SK-MEL-5 (cell line): Measurements from ENCODE around the gene ARHGAP25. TPM values are rescaled to one million over a fixed set of nuclear protein-coding genes. Genes with fewer than 3 reads are reported as not detected.

Experiments
- DNase-seq: peaks from one replicate; pipeline ENCODE4 v3.0.0-alpha.2; 2016; ENCODE audit warnings: low read depth, low spot score
- in situ Hi-C: cut with HindIII; loops from 2 replicates; pipeline ENCODE4 v1.10.0; 2016; ENCODE audit warnings: low sequenced_read_pairs, high pct_unique_total_duplicates, low pct_unique_long_range_greater_than_20kb
- total RNA-seq: library from RNA; depleted of rRNA; stranded (reverse); fragments of >200 nt; shearing (Covaris generic); gene quantifications from 2 replicates; pipeline ENCODE4 v1.2.3, GENCODE V29; 2014

The ARHGAP25 gene
- total RNA-seq, 1 experiment from 2014 or later = 0.26 TPM

GRCh38 chr2:68714866-68715265 lies 19.7 kb upstream of the ARHGAP25 start:
- in situ Hi-C loops = no loop called here
- DNase-seq = peak; percentile 46

DNA sequence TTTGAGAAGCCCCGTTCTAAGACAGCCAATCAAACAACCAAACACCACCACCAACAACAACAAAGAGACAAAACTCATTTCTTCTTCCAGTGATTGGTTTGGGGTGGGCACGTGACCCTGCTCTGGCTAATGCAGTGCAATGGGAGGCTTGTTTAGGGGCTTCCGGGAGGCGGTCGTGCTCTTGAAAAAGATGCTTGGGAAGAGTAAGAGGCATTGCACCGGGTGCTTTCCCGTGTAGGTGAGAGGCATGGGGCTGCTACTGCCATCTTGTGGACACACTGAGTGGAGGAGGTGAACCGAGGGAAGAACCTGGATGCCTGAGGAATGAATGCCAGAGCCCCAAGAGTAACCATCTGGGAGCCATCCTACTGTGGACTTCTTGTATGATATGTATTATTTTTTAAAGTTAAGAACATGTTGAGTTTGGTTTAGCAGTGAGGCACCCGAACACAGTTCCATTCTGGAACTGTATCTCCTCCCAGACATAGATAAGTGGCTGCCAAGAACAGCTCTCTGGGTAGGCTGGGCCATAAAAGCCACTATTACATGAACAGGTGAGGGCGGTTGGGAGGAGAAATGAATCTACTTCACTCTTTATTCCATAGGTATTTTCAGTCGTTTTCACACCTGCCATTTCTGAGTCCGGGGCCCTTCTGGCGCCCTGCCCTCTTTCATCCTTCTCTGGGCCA lies 19.1 kb upstream of the ARHGAP25 start:
- DNase-seq = peak; percentile 87
- in situ Hi-C loops = no loop called here

DNA sequence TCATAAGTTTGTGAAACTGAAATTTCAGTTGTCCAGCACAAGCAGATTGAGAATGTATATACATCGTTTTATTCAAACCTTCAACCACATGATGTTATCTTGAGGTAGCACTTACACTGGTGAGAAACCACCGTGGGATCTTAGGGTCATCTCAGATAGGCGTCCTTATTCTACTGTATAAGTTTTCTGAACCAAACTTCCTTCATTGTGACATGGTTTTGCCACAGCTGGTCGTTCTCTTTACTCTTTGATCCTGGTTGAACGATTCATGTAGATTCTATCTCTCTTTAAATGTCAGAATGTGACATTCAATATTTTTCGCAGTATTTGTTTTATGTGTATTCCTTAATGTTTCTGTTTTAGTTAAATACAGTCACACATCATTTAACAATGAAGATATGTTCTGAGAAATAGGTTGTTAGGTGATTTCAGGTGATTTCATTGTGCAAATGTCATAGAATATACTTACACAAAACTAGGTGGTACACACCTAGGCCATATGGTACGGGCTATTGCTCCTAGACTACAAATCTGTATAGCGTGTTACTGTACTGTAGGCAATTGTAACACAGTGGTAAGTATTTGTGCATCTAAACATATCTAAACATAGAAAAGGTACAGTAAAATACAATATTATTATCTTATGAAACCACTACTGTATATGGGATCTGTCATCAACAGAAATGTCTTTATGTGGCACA lies 17.9 kb upstream of the ARHGAP25 start:
- in situ Hi-C loops = no loop called here

DNA sequence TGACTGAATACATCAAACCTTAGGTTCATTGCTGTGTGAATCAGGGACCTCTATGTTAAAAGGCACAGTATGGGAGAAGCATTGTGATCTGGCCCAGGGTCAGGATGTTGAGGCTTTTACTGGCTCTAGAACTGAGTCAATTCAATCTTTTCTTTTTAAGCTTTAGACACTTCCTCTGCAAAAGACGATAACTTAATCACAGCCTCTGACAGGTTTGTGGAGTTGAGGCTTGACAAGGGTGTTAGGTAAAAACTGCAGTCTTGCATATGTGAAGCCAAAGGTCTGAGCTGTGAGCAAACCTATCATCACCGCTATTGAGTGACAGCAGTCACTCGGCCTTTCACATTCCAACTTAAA lies 17.3 kb upstream of the ARHGAP25 start:
- DNase-seq = no peak
- in situ Hi-C loops = no loop called here

More for the DNA sequence above, 17.9 kb upstream of the ARHGAP25 start:
- DNase-seq = no peak

DNA sequence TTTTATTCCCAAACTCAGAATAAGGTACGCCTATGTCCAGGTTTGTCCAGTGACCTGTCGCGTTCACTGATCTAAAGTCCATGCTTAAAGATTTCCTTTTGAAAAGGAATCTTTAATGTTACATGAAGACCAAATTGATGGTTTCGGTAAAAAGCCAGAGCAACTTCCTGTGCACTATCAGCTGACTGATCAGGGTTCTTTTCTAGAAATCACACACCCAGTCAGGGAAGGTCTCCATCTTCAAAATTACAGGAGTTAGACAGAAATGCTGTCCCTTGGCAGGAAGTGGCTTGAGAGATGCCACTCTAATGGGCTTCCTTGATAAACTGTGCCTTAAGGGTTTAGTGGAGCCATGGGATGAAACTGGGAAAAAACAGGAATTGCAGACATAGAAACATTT lies 14.7 kb upstream of the ARHGAP25 start:
- DNase-seq = no peak
- in situ Hi-C loops = no loop called here

GRCh38 chr2:68720665-68721064 lies 13.9 kb upstream of the ARHGAP25 start:
- DNase-seq = no peak
- in situ Hi-C loops = no loop called here

DNA sequence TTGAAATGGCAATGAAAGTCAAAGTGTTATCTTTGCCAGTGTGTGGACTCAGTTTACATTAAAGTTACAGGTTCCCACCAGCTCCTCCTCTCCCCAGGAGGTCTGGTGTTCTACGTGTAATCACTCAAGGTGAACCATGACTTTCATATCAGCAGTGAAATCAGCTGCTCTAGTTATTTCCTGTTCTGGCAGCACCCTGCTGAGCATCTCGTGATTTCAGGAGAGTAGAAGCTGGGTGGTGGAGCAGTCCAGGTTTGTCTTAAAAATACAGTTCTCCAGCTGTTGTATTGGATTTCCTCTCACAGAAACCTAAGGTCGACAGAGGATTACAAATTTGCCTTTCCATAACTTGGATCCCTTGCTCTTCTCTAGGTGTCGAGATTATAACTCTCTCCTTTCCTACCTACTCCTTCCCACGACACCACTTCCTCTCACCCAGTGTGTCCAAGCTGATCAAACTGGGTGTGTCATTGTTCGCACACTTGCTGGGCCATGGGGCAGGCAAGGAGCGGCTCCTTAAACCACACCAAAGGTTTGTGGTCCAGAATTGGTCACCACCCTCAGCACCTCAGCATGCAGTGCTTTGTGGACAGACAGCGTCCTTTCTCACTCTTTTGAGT lies 13.0 kb upstream of the ARHGAP25 start:
- in situ Hi-C loops = no loop called here
- peak; percentile 43 for DNase-seq

DNA sequence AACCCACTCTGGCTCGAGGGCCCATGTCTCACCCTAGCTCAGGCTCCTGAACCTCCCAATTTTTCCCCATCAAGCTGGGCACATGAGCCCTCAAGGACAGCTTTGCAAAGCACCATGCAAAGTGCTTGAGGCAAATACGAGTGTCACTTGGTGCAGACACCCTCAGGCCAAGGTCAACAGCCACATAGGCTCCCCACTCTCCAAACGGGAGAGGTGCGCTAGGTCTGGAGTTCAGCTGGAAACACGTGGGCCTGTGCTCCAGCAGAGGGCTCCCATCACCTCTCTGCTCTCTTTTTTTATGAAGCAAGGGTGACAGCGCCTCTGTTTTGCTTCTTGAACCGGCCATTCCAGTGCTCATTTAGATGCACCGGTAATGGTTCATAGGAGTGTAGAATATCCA lies 11.9 kb upstream of the ARHGAP25 start:
- no peak for DNase-seq
- in situ Hi-C loops = no loop called here

DNA sequence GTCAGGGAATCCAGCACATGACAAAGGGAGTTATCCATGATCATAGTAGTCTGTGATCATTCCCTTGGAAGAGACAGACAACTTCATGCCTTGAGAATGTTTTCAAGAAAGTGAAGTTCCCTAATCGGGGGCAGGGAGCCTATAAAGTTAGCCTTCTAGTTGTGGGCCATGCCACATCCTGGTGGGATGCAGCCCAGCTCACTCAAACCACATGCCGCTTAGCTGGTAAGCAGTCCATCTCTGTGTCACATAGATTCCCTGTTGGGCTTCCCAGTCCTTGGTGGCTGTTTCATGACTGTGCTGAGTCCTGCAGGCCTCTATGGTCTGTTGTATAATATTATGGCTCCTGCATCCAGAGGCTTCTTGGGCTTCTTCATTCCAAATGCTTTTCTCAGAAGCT lies 11.4 kb upstream of the ARHGAP25 start:
- in situ Hi-C loops = no loop called here
- no peak for DNase-seq

GRCh38 chr2:68726100-68726499 lies 8.5 kb upstream of the ARHGAP25 start:
- no peak for DNase-seq
- in situ Hi-C loops = no loop called here

GRCh38 chr2:68726608-68727367 lies 7.8 kb upstream of the ARHGAP25 start:
- DNase-seq = no peak
- in situ Hi-C loops = no loop called here

DNA sequence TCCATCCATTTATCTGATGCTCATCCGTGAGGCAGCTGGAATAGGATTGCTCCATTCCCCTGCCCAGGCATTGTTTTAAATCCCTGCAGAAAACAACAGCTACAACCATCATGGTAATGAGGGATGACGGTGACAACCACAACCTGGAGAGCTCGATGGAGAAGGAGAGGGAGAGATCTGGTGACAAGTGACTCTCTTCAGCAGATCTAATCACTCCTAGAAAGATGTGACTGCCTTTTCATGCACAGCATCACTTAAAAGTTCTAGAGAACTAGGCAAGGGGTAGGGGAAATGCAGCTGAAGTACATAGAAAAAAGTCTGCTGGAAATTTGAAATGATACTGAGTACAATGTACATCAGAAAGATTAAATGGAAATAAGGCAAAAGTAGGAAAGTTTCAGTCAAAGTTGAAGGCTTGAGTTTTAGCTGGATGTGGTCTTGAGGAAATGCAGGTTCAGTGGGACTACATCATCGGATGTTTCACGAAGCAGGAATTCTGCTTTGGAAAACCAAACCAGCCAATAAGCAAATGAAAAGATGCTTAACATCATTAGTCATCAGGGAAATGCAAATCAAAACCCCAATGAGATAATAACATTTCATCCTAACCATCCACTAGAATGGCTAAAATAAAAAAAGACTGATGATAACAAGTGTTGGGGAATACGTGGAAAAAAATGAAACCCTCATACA lies 6.8 kb upstream of the ARHGAP25 start:
- in situ Hi-C loops = no loop called here
- DNase-seq = no peak

- in situ Hi-C loops = no loop called here
Observed at GRCh38 chr2:68730828-68731227, 3.8 kb upstream of the ARHGAP25 start.

DNA sequence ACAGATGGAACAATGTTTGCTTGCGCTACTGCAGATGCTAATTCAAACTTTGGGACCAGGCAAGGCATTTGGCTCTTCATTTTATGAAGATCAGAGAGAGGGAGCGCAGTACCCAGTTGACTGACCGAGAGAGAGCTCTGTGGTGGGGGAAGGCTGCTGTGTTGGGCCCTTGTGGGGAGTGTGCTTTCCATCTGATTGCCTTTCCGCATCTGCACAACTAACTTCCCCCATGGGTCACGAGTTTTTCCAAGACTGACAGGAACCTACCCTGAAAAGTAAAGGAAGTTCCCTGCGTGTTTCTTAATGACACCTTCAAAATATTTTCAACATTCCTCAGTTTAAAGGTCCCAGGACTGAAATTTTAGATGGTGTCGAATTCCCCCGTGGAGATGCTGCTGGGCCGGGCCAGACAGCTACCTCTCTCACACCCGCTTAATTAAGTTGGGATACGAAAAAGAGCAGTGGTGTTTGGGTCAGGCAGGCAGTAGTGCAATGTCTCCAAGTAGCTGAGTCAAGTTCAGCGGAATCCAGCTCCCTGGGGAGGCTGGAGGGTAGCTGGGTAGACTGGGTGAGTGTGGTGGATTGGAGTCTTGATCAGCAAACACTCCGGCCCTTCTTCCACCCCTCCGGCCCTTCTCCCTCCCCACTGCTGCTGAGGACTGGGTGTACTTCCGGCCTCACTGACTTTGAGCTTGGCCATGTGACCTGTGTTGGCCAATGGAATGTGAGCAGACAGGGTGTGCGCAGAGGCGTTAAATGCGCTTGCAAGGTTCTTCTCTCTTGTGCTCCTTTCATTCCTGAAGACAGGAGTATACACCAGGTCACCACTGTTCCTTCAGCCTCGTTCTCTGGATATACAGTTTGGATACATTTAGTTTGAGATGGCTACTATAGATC lies 2.3 kb upstream of the ARHGAP25 start:
- in situ Hi-C loops = no loop called here
- no peak for DNase-seq

More at GRCh38 chr2:68730828-68731227, 3.8 kb upstream of the ARHGAP25 start:
- no peak for DNase-seq

GRCh38 chr2:68733365-68733764 lies 1.2 kb upstream of the ARHGAP25 start:
- no peak for DNase-seq
- in situ Hi-C loops = no loop called here

- in situ Hi-C loops = no loop called here
- no peak for DNase-seq
Observed at GRCh38 chr2:68734176-68734575, 435 bp upstream of the ARHGAP25 start.

DNA sequence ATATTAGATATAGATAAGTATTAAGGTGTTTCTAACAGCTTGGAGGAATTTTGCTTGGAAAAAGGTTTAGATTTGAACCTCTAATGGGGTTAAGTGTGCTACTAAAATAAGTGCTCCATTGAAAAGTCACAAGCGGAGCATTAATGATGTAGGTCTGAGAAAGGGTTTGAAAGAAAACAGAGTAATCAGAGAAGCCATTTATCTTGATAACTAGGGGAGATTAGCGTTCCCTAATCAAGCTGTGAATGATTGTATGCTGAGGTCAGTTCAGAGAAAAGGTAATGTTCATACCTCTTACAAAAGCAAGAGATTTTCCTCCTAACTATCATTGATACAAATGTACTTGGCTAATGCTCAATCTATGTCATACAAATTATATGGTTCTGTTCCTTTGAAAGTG lies 1.5 kb downstream of the ARHGAP25 start:
- in situ Hi-C loops = no loop called here
- no peak for DNase-seq
